ENCODE measurements around the gene ZNF511.

DNA sequence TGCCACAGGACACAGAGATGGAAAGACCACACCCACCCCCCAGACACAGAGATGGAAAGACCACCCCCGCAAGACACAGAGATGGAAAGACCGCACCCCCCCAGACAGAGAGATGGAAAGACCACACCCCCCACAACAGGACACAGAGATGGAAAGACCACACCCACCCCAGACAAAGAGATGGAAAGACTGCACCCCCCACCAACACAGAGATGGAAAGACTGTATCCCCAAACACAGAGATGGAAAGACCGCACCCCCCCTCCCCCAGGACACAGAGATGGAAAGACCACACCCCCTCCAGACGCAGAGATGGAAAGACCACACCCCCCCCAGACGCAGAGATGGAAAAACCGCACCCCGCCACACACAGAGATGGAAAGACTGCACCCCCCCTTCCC, 8.0 kb downstream of the ZNF511 start:
- TF ChIP-seq POLR2AphosphoS5 (IDR thresholded peaks at IDR 0.05): no peak
- TF ChIP-seq, protein P1, sequence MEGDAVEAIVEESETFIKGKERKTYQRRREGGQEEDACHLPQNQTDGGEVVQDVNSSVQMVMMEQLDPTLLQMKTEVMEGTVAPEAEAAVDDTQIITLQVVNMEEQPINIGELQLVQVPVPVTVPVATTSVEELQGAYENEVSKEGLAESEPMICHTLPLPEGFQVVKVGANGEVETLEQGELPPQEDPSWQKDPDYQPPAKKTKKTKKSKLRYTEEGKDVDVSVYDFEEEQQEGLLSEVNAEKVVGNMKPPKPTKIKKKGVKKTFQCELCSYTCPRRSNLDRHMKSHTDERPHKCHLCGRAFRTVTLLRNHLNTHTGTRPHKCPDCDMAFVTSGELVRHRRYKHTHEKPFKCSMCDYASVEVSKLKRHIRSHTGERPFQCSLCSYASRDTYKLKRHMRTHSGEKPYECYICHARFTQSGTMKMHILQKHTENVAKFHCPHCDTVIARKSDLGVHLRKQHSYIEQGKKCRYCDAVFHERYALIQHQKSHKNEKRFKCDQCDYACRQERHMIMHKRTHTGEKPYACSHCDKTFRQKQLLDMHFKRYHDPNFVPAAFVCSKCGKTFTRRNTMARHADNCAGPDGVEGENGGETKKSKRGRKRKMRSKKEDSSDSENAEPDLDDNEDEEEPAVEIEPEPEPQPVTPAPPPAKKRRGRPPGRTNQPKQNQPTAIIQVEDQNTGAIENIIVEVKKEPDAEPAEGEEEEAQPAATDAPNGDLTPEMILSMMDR (IDR thresholded peaks at IDR 0.05): no peak
- TF ChIP-seq POLR2A (IDR thresholded peaks at IDR 0.05): no peak

All from suprapubic skin (tissue), 4 donors.